Measurements from ENCODE around the gene RBBP9. TPM values are rescaled to one million over a fixed set of nuclear protein-coding genes. Genes with fewer than 3 reads are reported as not detected.

Gene RBBP9
- total RNA-seq = 4.8 and 20.2 TPM in 2 replicates

DNA sequence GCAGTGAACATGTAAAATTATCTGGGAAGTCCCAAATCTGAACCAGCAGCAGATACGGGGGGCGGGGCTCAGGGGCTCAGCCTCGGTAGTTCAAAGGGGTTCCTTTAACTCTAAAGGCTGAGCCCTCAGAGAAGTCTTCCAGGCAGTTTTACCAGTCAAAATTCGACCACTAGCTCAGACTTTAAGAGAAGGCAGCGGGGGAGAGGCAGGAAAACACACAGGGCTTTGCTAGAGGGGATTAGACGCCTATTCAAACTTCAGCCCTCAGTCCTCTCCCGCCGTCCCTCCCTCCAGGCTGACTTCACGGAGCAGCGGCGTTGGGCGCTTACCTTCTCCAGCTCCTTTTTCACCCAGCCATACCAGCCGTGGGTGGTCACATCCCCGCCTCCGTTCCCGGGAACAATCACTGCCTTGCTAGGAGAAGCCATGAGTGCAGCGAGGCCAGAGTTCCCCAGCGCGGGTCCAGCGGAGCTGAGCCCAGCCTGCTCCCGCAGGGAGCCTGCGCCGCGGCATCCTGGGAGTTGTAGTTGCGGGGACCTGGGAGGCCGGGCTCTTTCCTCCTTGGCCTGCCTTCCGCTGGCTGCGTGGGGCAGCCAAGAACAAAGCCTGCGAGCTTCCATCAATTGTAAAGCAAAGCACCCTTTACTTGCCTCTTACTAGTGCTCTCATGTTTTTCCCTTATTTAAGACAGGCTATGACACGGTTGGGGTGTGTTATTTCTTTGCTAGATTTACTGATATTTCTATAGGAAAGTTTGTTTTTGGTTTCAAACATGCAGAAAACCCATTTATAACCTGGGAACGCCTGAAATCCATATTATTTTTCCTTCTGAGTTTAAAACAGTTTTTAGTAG lies at the start of gene RBBP9:
RBBP9 (minus strand) TSS at position 486 of the 853 bp plus-strand sequence; CDS start at position 428, 58 bp downstream.

DNA sequence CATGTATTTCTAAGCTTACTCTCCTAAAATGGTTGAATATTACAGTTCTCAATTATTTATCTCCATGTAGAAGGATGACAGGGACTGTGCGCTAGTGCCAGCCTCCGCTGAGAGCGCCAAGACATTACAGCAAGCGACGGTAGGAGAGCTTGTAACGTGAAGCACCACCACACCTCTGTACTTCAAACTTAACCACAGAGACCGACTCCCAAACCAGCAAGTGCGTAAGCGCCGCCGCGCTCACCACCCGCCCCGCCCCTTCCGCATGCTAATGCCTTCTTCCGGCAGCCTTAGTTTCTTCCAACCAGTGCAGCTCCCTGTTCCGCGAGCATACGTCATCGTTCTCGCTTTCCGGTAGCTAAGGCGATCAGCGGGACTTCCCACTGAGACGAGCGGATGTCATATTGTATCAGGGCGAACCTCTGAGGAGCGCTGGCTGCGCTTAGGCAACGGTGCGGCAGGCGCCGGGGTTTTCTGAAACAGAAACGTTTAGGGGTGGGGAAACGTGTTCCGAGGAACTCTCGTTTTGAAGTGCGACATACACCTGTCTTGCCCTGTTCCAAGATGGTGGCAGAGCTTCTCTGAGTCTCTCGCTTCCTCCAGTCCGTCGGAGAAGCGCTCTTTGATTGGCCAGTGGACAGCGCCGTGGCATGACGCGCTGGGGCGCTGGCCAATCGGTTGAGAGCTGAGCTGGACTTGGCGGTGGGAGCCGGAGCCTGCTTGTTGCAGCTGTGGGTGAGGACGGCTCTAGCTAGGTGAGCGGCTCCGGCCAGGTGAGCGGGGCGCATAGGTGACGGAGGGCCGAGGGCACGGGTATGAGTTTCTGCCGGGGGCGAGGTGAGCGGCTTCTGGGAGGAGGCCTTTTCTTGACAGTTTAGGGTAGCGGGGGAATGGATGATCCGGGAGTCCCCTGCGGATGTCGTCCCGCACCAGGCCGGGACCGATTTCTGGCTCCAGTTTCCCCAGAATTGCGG lies 10.5 kb upstream of the RBBP9 start, which contains the start of gene SEC23B:
SEC23B (plus strand) TSS at position 723 of the 974 bp plus-strand sequence. CDS start 2,896 bp downstream, outside the sequence.

DNA sequence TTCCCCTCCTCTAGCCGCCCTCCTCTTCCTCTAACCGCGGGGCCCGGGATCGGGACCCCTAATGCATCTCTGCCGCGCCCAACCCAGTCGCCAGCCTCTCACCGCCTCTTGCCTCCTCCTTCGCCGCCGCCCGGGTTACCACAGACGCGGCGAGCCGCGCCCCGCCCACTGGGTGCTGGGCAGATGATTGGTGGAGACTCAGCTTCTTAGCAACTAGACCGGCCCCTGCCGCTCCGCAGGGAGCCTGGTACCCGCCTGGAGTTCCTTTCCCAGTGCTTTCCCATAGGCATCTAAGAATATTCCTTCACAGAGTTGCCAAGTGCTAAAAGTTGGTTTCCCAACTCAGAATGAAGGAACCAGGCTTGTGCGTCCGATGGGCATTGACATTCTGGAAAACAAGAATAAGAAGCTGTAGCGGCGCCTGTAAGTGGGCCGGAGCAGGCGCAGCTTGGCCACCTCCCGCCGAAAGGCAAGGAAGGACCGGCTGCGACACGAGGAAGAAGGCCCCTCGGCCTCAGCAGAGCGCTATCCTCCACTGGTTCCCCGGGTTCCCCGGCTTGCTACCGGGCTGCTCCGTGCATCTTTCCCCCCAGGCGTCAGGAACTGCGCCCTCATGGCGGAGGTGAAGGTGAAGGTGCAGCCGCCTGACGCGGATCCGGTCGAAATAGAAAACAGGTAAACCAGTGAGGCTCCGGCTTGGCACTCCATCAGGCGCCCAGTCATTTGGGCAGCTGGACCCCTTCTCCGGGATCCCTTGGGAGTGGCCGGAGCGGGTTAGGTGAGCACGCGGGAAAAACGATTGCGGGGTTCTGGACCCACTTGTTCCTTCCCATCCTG lies 29.9 kb downstream of the RBBP9 start, which contains the start of the genes DZANK1 and POLR3F:
DZANK1 (minus strand) TSS at position 137 of the 837 bp plus-strand sequence. CDS start 1,672 bp downstream, outside the sequence.
POLR3F (plus strand) TSS at position 497 of the 837 bp plus-strand sequence; CDS start at position 614, 117 bp downstream.

Small RNA genes within 50 kb of the gene (small RNA-seq; reads per million reads assigned to genes)
- gene MIR3192 (ENCODE audit: low replicate concordance) = not detected

Other genes with a start within 250 kb of the RBBP9 start
- 17.7 and 18.8 TPM in 2 replicates for gene ZNF133, start 208.7 kb downstream of the RBBP9 start, total RNA-seq
- 1.3 and 1.7 TPM in 2 replicates for gene DZANK1, start 30.2 kb downstream of the RBBP9 start, total RNA-seq
- gene POLR3F, start 29.8 kb downstream of the RBBP9 start, total RNA-seq = 8.5 and 16.5 TPM in 2 replicates
- 74.4 and 132 TPM in 2 replicates for gene SEC23B, start 10.7 kb upstream of the RBBP9 start, total RNA-seq
- gene SMIM26, start 70.2 kb upstream of the RBBP9 start, total RNA-seq = 39.4 and 80.5 TPM in 2 replicates
- 63.7 and 70.4 TPM in 2 replicates for gene DTD1, start 90.8 kb upstream of the RBBP9 start, total RNA-seq